TTC549 (cell line): Measurements from ENCODE around the gene NYNRIN.
A peak's percentile ranks its signal among the peaks of the same experiment; 100 is the strongest.
"Not testable (repeated sequence)": the region's sequence is repeated elsewhere in the genome, so short reads cannot be mapped to it uniquely, and the experiment has no call there.

Source experiments
- FAIRE-seq: peaks from 2 replicates; lab custom pipeline; 2012; peaks lifted over from hg19 to GRCh38; lab: Jason Lieb, UNC

NYNRIN gene

GRCh38 chr14:24398653-24399446 is at the start of gene NYNRIN:
Gene NYNRIN, plus strand, starts transcription at chr14:24399003. Its CDS starts 244 bp downstream, at chr14:24399247.
- no peak for FAIRE-seq

GRCh38 chr14:24349742-24350141 is 49.1 kb upstream of the NYNRIN start:
- no peak for FAIRE-seq

- no peak for FAIRE-seq
Measured at GRCh38 chr14:24351517-24351916, 47.3 kb upstream of the NYNRIN start.

GRCh38 chr14:24353559-24354481 is 45.0 kb upstream of the NYNRIN start:
- no peak for FAIRE-seq

- FAIRE-seq: not testable (repeated sequence)
Measured at GRCh38 chr14:24354482-24354825, 44.3 kb upstream of the NYNRIN start.

GRCh38 chr14:24355009-24355408 is 43.8 kb upstream of the NYNRIN start:
- no peak for FAIRE-seq

GRCh38 chr14:24356208-24356607 is 42.6 kb upstream of the NYNRIN start:
- FAIRE-seq: no peak

DNA sequence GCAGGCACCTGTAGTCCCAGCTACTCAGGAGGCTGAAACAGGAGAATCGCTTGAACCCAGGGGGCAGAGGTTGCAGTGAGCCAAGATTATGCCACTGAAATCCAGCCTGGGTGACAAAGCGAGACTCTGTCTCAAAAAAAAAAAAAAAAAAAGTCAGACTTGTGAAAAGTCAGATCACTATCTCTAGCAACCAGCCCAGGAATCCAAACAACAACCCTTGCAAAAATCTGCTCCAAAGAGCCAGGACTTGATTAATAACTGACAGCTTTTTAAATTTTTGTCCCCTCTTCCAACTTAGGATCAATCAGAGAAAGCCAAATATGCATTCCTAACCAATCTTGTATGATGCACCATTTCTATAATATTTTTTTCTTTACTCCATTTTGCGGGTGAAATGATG is 38.5 kb upstream of the NYNRIN start:
- FAIRE-seq: no peak

DNA sequence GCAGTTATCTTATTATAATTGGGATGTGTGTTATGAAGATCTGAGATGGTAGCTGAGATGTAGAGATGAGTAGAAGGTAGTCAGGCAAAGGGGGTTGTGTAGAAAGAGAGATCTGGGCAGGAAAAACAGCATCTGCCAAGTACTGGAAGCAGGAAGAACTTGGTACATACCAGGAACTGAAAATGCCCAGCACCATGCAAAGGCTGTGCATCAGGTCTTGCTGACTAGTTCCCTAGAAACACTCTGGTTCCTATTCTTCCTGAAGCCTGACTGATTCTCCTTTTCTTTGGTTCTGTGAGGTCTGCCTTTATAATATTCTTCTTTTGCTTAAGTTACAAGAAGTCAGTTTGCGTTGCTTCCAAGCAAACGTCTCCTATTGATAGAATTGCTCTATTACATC is 37.5 kb upstream of the NYNRIN start:
- FAIRE-seq: no peak

DNA sequence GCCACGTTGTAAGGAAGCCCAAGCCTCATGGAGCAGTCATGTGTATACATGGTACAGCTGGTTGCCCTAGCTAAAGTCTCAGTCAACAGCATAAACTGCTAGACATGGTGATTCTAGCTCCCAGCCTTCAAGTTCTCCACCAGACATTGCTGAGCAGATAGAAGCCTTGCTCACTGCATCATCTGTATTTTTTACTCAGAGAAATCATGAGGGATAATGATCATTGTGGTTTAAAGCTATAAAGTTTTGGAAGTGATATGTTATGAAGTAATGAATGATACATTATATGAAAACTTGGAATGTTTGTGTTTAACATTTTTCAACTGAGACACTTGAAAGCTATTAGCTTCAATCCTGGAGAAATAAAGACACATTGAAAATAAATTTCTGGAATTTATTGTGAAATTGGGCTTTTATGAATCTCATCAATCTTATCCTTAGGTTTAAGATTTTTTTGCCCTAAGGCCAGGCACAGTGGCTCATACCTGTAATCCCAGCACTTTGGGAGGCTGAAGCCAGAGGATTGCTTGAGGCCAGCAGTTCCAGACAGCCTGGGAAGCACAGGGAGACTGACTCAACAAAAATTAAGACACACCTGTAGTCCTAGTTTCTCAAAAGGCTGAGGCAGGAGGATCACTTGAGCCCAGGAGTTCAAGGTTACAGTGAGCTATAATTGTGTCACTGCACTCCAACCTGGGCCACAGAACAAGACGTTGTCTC is 36.4 kb upstream of the NYNRIN start:
- no peak for FAIRE-seq

GRCh38 chr14:24363401-24363800 is 35.4 kb upstream of the NYNRIN start:
- no peak for FAIRE-seq

DNA sequence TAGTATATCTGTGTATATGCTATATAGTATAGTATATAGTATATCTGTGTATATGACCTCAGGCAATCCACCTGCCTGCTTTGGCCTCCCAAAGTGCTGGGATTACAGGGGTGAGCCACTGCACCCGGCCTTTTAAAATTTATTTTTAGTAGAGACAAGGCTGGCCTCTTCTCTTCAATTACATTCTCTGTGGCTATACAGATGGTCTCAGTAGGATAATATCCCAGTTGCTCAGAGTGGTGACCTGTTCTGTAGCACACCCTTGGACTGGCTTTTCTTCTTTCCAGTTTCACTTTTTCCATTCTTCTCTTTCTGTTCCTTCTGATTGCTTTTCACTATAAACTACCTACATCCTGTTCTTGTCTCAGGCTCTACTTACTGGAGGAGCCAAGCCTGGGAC is 34.0 kb upstream of the NYNRIN start:
- FAIRE-seq: no peak

DNA sequence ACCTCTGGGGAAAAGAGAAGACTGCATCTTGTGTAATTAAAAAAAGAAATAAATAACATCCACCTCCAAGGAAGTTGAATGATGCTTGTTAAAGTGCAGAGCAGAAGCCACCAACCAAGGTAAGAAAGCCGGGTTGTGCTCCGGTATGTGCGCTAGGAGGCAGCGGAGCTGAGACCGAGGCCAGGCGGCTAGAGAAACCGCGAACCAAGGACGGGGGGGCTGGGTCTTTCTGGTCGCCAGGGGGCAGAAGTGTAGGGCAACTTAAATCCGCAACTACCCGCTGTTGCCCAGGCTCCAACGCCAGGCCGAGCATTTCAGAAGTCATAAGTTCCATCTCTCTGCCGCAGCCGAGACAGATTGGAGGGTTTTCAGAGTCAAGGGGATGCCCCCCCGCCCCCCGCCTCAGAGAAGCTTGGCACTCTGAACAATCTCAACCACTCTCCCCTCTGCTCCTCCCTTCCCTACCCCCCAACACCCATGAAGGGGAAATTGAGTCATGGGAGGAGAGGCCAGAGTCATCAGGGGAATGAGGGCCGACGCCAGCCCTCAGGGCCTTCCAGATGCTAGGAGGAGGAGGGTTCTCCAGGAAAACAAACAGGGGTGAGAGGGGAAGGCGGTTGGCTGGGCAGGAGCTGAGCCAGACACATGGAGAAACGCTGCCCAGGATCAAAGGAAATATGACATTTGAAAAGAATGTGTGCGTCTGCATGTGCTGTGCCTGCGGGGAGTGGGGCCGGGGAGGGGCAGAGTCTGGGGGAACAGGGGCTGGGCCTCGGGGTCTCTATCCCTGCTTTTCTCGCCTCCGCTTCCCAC is 33.0 kb upstream of the NYNRIN start:
- FAIRE-seq: peak; percentile 84

DNA sequence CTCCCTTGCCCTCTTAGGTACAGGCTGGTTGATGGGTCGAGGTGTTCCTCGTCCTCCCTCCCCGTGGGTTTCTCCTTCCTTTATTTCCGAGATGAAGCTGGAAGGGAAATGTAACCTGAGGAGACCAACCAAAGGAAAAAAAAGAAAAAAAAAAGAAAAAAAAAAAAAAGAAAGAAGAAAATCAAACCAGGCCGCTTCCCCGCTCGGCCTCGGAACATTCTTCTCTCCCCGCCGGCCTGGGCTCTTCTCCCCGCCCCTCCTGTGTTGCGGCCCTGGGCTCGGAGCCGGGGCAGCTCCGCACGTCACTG is 32.4 kb upstream of the NYNRIN start:
- no peak for FAIRE-seq

GRCh38 chr14:24366721-24367513 is 31.9 kb upstream of the NYNRIN start:
- FAIRE-seq: no peak

DNA sequence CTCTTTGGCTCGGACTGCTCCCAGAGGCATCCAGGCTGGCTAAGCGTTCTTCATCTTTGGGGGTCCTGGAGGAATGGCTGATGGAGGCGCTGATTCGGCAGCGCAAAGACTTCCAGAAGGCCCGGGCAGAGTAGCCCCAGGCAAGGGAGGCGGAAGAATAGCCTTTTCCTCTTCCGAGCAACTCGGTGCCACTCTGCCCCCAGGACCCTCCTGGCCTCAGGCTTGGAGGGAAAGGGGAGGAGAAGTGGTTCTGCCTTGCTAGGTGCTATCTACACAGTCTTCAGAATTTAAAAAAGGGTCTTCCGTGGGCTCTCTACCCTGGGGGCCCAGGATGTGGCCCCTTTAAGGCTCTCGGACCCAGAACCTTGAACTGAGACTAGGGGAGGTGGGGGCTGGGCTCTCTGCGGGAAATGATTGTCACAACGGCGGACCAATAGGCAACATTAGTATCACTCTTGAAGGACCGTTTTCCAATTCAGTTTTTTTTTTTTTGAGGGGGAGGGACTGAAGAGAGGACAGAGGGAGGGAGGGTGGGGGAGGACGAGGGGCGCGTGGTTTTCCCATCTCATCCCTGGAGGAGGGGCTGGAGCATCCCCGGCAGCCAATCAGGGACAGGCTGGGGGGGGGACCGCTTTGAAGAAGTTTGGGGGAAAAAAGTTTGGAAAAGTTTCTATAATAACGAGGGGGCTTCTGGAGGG is 31.1 kb upstream of the NYNRIN start, which contains the start of gene NFATC4:
NFATC4 (plus strand) TSS at position 671 of the 698 bp plus-strand sequence. CDS start 157 bp downstream, outside the sequence.
- no peak for FAIRE-seq

DNA sequence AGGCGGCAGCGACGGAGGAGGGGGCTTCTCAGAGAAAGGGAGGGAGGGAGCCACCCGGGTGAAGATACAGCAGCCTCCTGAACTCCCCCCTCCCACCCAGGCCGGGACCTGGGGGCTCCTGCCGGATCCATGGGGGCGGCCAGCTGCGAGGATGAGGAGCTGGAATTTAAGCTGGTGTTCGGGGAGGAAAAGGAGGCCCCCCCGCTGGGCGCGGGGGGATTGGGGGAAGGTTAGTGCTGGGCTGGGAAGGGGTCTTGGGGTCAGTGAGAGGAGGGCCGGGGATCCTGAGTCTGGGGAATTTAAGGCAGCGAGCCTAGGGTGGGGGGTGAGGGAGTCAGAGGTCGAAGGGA is 30.6 kb upstream of the NYNRIN start:
- FAIRE-seq: no peak

GRCh38 chr14:24368562-24369252 is 30.1 kb upstream of the NYNRIN start:
- no peak for FAIRE-seq

DNA sequence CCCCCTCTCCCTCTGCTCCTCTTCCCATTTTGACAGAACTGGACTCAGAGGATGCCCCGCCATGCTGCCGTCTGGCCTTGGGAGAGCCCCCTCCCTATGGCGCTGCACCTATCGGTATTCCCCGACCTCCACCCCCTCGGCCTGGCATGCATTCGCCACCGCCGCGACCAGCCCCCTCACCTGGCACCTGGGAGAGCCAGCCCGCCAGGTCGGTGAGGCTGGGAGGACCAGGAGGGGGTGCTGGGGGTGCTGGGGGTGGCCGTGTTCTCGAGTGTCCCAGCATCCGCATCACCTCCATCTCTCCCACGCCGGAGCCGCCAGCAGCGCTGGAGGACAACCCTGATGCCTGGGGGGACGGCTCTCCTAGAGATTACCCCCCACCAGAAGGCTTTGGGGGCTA is 29.3 kb upstream of the NYNRIN start:
- FAIRE-seq: no peak
